HG03280 (cell line): Measurements from ENCODE around the gene ZNF117.
A peak's percentile ranks its signal among the peaks of the same experiment; 100 is the strongest.
"Not testable (repeated sequence)": the region's sequence is repeated elsewhere in the genome, so short reads cannot be mapped to it uniquely, and the experiment has no call there.

Source experiments
- ATAC-seq: cut with Tn5 transposase; IDR thresholded peaks from one replicate; pipeline ENCODE4 v1.9.1; 2021; ENCODE audit warnings: mild to moderate bottlenecking, moderate library complexity; ENCODE audit not compliant: unreplicated experiment

Gene ZNF117

DNA sequence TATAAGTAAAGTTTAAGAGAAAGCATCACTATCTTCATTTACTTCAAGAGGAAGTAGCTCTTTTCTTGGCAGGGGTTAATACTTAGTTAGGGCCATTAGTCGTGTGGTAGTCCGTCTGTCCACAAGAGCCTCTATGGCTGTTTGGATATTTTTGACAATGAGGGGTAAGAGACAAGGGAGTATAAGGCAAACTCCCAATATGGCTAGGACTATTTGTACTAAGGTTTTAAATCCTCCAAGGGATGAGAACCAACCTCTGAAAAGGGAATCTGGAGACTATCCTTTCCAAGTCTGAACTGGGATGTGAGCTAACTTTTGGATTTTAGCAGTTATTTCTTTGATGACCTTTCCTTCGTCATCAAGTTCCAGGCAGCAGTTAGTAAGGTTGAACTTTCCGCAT is at the start of gene ZNF117:
Gene ZNF117, minus strand, starts transcription at position 101 of the 400 bp plus-strand sequence.
- no peak for ATAC-seq

DNA sequence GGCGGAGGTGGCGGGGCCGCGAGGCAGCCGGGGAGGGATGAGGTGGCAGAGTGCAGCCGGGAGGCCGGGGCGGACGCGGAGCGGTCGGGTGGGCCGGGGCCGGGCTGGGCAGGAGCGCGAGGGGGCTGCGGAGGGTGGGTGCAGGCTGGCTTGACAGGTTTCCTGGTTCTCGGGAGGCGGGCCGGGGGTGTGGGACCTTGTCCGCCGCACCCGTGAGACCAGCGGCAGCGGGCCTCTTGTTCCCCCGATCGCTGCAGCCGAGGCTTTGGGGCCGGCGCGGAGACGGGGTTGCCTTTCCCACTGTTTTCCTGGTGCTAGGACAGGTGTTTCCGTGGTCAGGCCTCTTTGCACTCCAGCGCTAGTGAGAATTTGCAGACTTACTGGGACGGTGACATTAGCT is 47.9 kb upstream of the ZNF117 start:
- peak; percentile 19 for ATAC-seq

- ATAC-seq = peak; percentile 87
Measured at GRCh38 chr7:65037740-65038688, 47.2 kb upstream of the ZNF117 start.

- ATAC-seq = not testable (repeated sequence)
Measured at GRCh38 chr7:65036526-65036925, 45.7 kb upstream of the ZNF117 start.

GRCh38 chr7:65035469-65035868 is 44.6 kb upstream of the ZNF117 start:
- not testable (repeated sequence) for ATAC-seq

- ATAC-seq = not testable (repeated sequence)
Measured at GRCh38 chr7:65034120-65034782, 43.4 kb upstream of the ZNF117 start.

GRCh38 chr7:65033391-65033790 is 42.6 kb upstream of the ZNF117 start:
- not testable (repeated sequence) for ATAC-seq

DNA sequence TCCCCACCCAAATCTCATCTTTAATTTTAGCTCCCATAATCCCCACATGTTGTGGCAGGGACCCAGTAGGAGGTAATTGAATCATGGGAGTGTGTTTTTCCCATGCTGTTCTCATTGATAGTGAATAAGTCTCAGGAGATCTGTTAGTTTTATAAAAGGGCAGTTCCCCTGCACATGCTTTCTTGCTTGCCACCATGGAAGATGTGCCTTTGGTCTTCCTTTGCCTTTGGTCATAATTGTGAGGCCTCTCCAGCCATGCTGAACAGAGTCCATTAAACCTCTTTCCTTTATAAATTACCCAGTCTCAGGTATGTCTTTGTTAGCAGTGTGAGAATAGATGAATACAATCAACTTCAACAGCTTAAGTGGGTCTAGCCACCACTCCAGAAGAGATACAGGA is 34.2 kb upstream of the ZNF117 start:
- ATAC-seq = not testable (repeated sequence)

GRCh38 chr7:65020978-65021377 is 30.1 kb upstream of the ZNF117 start:
- ATAC-seq = not testable (repeated sequence)

GRCh38 chr7:65009881-65010280 is 19.0 kb upstream of the ZNF117 start:
- ATAC-seq = not testable (repeated sequence)

DNA sequence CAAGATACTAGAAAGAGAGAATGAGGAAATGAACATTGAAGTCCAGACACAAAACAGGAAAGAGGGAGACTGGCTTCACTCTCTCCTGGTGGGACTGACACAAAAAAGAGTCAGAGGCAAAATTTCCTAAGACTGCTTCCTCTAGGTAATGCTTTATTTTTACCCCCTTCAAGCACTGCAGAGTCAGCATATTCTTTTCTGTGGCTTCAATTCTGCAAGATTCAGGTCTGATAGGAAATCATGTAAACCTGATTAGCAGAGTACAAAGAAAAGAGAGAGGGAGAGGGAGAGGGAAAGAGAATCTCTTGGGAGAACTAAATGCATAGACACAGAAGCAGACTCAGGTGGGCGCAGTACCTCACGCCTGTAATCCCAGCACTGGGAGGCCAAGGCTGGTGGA is 18.6 kb upstream of the ZNF117 start:
- not testable (repeated sequence) for ATAC-seq

- not testable (repeated sequence) for ATAC-seq
Measured at GRCh38 chr7:65007036-65007435, 16.2 kb upstream of the ZNF117 start.

GRCh38 chr7:65006094-65006992 is 15.5 kb upstream of the ZNF117 start, which contains the start of gene ERV3-1:
Gene ERV3-1 (minus strand): TSS chr7:65006687. CDS start chr7:64993026, 13,661 bp downstream.
- peak; percentile 100 for ATAC-seq

DNA sequence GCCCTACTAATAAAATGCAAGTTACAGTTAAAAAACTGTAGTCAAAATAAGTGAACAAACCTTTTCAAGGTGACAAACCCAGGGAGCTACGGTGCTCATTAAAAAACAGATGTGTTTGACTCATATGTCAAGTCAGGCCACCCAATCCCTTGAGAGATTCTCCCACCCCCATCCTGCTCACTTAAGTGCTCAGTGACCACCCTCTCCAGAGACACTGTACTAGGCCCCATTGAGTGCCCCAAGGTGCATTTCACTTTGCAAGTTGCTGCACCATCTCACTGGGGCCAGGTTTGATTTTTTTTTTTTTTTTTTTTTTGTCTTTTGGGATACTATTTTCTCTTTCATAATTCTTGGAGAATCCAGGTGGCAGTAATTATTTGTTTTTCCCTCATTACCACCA is 13.7 kb upstream of the ZNF117 start:
- no peak for ATAC-seq

- no peak for ATAC-seq
Measured at GRCh38 chr7:65002972-65003585, 12.2 kb upstream of the ZNF117 start.

GRCh38 chr7:65001291-65001814 is 10.5 kb upstream of the ZNF117 start:
- no peak for ATAC-seq

DNA sequence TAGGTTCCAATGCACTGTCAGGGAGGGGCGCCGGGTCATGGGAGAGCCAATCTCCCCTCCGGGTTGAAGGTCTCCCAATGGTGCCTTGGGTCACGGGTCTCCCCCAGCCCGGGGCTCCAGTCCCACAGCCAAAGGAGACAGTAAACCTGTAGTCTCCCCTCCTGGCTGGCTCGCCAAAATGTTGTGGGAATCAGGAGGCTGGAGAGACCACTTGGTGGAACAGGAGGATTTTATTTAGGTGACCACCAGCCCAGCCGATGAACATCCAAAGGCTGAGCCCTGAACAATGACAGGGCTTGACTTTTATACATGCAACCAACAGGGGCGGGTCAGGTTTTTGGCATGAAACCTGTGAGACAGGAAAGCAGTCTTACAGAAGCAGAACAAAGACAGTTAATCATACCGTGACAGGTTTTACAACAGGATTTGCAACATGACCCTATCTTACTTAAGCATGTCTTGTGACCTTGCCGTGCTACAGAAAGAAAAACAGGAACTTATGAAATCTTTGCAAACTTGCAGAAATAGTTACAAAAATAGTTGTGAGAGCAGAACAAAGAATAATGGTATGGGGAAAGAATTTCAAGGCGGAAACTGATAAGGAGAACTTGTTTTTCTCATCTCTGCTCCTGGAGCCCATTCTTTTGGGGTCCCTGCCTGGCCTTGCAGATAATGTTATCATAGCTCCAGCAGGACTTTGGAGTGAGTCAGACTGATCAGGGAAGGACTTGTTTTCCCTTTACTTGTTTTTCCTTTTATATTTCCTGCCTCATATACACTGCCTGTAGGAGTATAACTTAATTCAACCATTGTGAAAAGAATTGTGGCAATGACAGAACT is 8.5 kb upstream of the ZNF117 start:
- ATAC-seq = no peak

DNA sequence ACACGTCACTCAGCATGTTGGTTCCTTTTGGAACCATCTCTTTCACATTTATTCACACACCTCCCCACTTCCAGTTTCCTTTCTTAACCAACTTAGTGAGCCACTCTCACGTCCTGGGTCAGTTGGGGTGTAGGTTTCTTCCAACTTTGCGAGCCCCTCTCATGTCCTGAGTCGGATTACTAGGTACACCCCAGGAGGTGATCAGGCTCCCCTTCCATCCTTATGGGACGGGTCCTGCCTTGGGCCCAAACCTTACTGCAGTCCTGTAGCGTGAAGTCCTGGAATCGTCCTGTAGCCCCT is 8.0 kb upstream of the ZNF117 start:
- no peak for ATAC-seq

DNA sequence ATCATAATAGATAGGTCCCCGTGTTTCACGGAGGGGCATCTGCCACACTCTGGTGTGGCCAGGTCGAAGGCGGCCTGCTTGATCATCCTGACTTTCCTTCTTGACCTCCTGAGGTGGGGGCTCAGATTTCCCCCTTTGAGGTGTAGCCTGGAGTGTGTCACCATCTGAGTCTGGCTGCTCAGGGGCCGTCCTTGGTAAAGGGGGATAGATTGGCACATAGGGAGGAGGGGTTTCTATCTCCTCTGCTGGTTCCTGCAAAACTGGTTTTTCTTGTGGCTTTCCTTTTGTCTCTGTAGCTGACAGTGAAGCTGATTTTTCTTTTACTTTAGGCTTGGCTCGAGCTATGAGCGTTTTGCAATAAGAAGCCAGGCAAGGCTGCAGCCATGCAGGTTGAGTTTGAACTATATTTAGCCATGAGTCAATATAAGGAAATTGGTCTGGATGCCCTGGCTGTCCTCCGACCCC is 7.1 kb upstream of the ZNF117 start:
- no peak for ATAC-seq
